Mucosa of descending colon (tissue), 3 donors: Measurements from ENCODE around the gene NEK4. TPM values are rescaled to one million over a fixed set of nuclear protein-coding genes. Genes with fewer than 3 reads are reported as not detected.

Source experiments
- ATAC-seq: fragments of 200-7000 bp; cut with Tn5 transposase; one replicate; pipeline ENCODE4 v1.9.1; 2020; ENCODE audit warnings: mild to moderate bottlenecking, moderate library complexity
- DNase-seq, 3 donors: peaks; one replicate each; pipeline ENCODE4 v3.0.0-alpha.2; 2020
- H3K36me3 ChIP-seq: fragments of 200-600 bp; one replicate; pipeline ENCODE4 v1.8.0; 2021; ENCODE audit warnings: low read depth, mild to moderate bottlenecking
- H3K4me1 ChIP-seq: fragments of 200-600 bp; one replicate; pipeline ENCODE4 v1.8.0; 2021; ENCODE audit warnings: low read depth, mild to moderate bottlenecking
- H3K4me3 ChIP-seq: fragments of 200-600 bp; one replicate; pipeline ENCODE4 v1.8.0; 2021; ENCODE audit warnings: mild to moderate bottlenecking
- H3K9me3 ChIP-seq: fragments of 200-600 bp; one replicate; pipeline ENCODE4 v1.8.0; 2021; ENCODE audit warnings: mild to moderate bottlenecking
- intact Hi-C, 2 donors: fragments of 100-400 bp; cut with DNase I in 1 of 2; cut with micrococcal nuclease in 1 of 2; formaldehyde crosslinking; loops; one replicate each; pipeline versions ENCODE4 v1.11.0 to v1.11.1; 2022; cut with DNase I, micrococcal nuclease
- long read RNA-seq, 2 donors: library from polyadenylated mRNA; unstranded; transcript quantifications; one replicate each; pipeline ENCODE4 v2.0.0, GENCODE V29; 2019 to 2021
- total RNA-seq, 3 donors: library from RNA; stranded (reverse); fragmentation: NEBNext Ultra II Directional in 2 of 3; extraction: Animal tissue kit (Norgen Biotek cat#: 25700) in 2 of 3; gene quantifications; one replicate each; pipeline versions ENCODE4 v1.2.1 to v1.2.4, GENCODE V29; 2021 to 2023
- TF ChIP-seq, protein P1 (sequence below): fragments of 200-600 bp; IDR thresholded peaks from one replicate; pipeline ENCODE4 v1.8.0; 2022; ENCODE audit warnings: antibody characterized with exemption, mild to moderate bottlenecking
- donor health status: DM: no; HTN: no; CAD: no; lungs with moderate emphysema.
- donor health status: DM: no; HTN: no; CAD: no.
- donor health status: DM: no; HTN: yes; CAD: no.

Gene NEK4
- total RNA-seq: 10 to 100 TPM; 19.9 to 33.9 (median 20.2) TPM
- long read RNA-seq, donor 1, full-length matches to known transcripts: 6 of 18 reads
- long read RNA-seq, donor 1, partial matches to known transcripts: 8 of 18 reads
- long read RNA-seq, donor 1, other reads (novel, unspliced or antisense): 4 of 18 reads
- long read RNA-seq, donor 2, full-length matches to known transcripts: 1 of 4 reads
- long read RNA-seq, donor 2, partial matches to known transcripts: 2 of 4 reads
- long read RNA-seq, donor 2, other reads (novel, unspliced or antisense): 1 of 4 reads

DNA sequence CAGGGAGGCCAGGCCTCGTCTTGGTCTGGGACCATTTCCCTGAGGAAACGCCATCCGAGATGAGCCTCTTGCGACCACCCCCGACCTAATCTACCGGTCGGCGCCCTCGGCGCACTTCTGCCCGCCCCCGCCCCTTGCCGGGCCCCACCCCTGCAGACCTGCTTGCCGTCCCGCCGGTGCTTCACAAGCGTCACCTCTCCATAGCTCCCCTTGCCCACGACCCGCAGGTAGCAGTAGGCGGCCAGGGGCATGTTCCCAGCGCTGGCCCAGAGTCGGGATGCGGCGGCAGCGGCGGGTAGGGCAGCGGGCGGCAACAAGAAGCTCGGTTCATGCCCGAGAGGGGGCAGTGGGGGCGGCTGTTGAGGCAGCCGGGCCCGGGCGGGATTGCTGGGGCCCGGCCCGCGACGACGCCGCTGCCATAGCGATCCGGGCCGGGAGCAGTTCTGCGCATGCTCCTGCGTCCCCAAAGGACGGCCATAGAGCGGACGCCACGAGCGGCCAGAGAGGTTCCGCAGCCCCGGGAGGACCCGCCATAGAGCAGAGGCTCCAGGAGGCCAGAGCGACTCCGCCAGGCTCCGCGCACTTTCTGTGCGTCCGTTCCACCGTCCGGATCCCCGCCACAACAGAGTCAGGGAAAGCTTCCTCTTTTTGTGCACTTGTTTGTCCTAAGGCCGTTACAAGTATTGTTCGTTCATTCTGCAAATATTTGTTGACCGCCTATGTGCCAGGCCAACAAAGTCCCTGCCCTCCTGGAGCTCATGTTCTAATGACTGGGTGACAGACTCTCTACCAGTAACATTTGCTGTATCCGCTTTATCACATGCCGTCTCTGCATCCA lies at the start of gene NEK4:
NEK4 (minus strand) TSS at position 445 of the 838 bp plus-strand sequence; CDS start at position 251, 194 bp downstream.
- Histone ChIP-seq H3K9me3 (no peaks in the 10 kb centered on the region), H3K4me1 (peaks cover 10% of the 10 kb centered on the region), H3K36me3 (no peaks in the 10 kb centered on the region), H3K4me3 (peak within 1 kb of the TSS; percentile 75)
- TF ChIP-seq, protein P1, sequence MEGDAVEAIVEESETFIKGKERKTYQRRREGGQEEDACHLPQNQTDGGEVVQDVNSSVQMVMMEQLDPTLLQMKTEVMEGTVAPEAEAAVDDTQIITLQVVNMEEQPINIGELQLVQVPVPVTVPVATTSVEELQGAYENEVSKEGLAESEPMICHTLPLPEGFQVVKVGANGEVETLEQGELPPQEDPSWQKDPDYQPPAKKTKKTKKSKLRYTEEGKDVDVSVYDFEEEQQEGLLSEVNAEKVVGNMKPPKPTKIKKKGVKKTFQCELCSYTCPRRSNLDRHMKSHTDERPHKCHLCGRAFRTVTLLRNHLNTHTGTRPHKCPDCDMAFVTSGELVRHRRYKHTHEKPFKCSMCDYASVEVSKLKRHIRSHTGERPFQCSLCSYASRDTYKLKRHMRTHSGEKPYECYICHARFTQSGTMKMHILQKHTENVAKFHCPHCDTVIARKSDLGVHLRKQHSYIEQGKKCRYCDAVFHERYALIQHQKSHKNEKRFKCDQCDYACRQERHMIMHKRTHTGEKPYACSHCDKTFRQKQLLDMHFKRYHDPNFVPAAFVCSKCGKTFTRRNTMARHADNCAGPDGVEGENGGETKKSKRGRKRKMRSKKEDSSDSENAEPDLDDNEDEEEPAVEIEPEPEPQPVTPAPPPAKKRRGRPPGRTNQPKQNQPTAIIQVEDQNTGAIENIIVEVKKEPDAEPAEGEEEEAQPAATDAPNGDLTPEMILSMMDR: no peak
- DNase-seq (peak; percentile 93 to 95 (median 94)), ATAC-seq (peak; percentile 99)
- intact Hi-C loops: no loop called here

DNA sequence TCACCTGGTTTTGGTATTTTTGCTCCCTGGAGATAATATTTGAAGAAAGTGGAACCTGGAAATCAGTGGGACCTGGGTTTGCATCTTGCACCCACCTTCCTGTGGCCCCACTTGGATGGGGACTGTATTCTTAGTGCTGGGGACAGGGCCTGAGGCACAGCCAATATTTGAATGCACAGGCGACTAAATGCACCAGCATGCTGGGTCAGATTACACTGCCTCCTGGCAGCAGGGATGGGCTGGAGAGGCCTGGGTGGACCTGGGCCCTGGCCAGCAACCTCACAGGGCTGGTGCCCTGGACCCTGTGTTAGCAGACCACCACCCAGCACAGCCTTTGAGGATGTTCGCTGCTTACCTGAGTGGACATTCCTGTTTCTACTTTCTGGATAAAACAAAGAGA lies 49.2 kb upstream of the NEK4 start:
- Histone ChIP-seq H3K4me3 (no peak overlapping the region), H3K4me1 (no peaks in the 10 kb centered on the region), H3K9me3 (no peaks in the 10 kb centered on the region), H3K36me3 (no peaks in the 10 kb centered on the region)
- TF ChIP-seq, protein P1: no peak
- intact Hi-C loops: no loop called here
- ATAC-seq (no peak), DNase-seq (no peak)

DNA sequence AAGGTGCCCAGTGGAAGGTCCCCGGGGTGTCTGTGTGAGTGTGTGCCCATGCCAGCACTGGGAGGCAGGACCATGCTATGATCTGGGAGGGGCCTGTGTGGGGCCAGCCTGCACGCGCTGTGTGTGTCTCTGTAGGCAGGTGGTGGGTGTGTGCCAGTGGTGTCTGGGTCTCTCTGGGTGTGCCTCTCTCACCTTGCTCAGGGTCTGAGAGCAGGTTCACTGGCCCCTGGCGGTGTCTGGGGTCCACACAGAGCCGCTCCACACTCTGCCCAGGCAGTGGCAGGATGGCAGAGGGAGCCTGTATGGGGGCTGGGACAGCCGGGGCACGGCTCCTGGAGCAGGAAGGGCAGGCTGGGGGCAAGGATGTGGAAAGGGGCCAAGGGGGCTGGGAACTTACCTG lies 47.1 kb upstream of the NEK4 start:
- H3K36me3 ChIP-seq: no peaks in the 10 kb centered on the region
- no peak overlapping the region for H3K4me3 ChIP-seq
- intact Hi-C loops: no loop called here
- no peaks in the 10 kb centered on the region for H3K4me1 ChIP-seq
- H3K9me3 ChIP-seq: no peaks in the 10 kb centered on the region
- DNase-seq (no peak), ATAC-seq (no peak)
- TF ChIP-seq, protein P1: no peak

DNA sequence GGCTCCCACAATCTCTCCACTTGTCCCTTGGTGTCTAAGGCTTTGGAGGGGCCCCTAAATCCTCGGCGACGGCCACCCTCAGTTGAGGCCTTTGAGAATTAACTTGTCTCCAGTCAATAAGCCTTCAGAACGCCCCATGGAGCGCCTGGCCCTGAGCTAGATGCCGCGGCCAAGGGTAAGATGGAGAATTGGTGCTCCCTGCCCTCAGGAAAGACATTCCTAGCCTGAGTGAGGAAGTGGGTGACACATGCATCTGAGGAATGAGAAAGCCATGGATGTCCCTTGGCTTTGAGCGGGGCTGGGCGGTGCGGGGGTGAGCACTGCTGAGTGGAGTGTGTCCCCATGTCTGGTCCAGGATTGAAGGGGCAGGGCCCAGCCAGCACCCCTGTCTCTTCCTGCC lies 46.5 kb upstream of the NEK4 start:
- intact Hi-C loops: no loop called here

GRCh38 chr3:52816654-52817053 lies 45.9 kb upstream of the NEK4 start:
- Histone ChIP-seq H3K4me1 (no peaks in the 10 kb centered on the region), H3K36me3 (no peaks in the 10 kb centered on the region), H3K9me3 (no peaks in the 10 kb centered on the region), H3K4me3 (no peak overlapping the region)
- TF ChIP-seq, protein P1: no peak
- ATAC-seq (no peak), DNase-seq (no peak)
- intact Hi-C loops: no loop called here

More for the DNA sequence above, 46.5 kb upstream of the NEK4 start:
- DNase-seq (no peak), ATAC-seq (no peak)
- Histone ChIP-seq H3K4me3 (no peak overlapping the region), H3K36me3 (no peaks in the 10 kb centered on the region), H3K4me1 (no peaks in the 10 kb centered on the region), H3K9me3 (no peaks in the 10 kb centered on the region)
- TF ChIP-seq, protein P1: no peak
